HG03045 (cell line): ENCODE results near the gene PRR23C.

Experiments
- ATAC-seq: cut with Tn5 transposase; IDR thresholded peaks from one replicate; pipeline ENCODE4 v1.9.1; 2021; ENCODE audit warnings: mild to moderate bottlenecking, moderate library complexity; ENCODE audit not compliant: unreplicated experiment

PRR23C gene

DNA sequence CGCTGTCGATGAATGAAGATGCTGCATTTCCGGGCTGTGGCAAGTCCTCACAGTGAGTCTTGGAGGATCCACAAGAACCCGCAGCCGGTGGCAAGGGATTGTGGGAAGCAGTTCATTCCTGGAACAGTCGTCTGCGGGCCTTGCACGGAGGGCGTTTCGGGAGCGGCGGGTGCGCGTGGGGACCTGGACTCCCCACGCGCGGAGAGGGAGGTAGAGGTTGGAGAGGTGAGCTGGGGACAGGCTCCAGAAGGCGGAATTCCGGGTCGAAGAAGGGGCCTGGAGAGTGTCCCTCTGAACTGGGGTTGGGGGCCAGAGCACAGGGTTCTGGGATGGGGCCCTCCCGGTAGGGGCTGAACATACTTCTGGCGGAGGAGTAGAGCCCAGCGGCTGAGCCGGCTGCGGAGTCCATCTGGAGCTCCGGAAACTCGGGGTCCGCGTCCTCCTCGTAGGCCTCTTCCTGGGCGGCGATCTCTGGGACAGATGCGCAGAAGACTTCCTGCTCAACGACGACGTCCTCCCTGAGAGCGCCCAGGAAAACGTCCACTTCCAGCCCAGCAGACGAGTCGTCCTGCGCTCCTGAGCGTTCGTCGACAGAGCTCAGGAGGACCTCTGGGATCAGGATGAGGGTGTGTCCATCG, 39.2 kb downstream of the PRR23C start:
- ATAC-seq = no peak

GRCh38 chr3:138995706-138996105, 49.0 kb downstream of the PRR23C start:
- ATAC-seq = no peak
